ENCODE measurements around the gene ACER2. TPM values are rescaled to one million over a fixed set of nuclear protein-coding genes. Genes with fewer than 3 reads are reported as not detected.

The ACER2 gene
- total and polyA plus RNA-seq, 11 donors, result 0.95 to 4.5 (median 3.7) TPM

- peaks cover 0 to 18% (median 0%) of the 10 kb centered on the region in 12 donors for H3K4me1 ChIP-seq
- H3K9me3 ChIP-seq, result no peaks in the 10 kb centered on the region
- H3K27ac ChIP-seq, result peak overlapping the region in 4 of 12 donors; percentile 7 to 39 (median 20)
- peaks cover 0 to 68% (median 22%) of the 10 kb centered on the region in 9 donors for H3K36me3 ChIP-seq
- intact Hi-C loops (cut with DNase I), result no loop called here
- TF ChIP-seq POLR2A (IDR thresholded peaks at IDR 0.05) (no peak), CTCF (IDR thresholded peaks at IDR 0.05) (no peak)
- peak in 2 of 4 donors; percentile 58 to 59 for ATAC-seq
- 84 to 90% (median 87%) methylated on average over 5 of the region's 5 CpGs for WGBS, 4 donors
- no peak for DNase-seq
- no peaks in the 10 kb centered on the region for H3K27me3 ChIP-seq
- peak overlapping the region in 1 of 12 donors; percentile 41 for H3K4me3 ChIP-seq
Observed at GRCh38 chr9:19440823-19441580, 32.2 kb downstream of the ACER2 start.

- no peaks in the 10 kb centered on the region for H3K9me3 ChIP-seq
- peak overlapping the region in 5 of 12 donors; percentile 7 to 39 (median 16) for H3K27ac ChIP-seq
- WGBS, 4 donors, result 56 to 60% (median 57%) methylated on average over 4 of the region's 4 CpGs
- H3K27me3 ChIP-seq, result no peaks in the 10 kb centered on the region
- TF ChIP-seq POLR2A (IDR thresholded peaks at IDR 0.05) (no peak), CTCF (IDR thresholded peaks at IDR 0.05) (no peak)
- intact Hi-C loops (cut with DNase I), result no loop called here
- peak in 1 of 4 donors; percentile 32 for ATAC-seq
- peaks cover 0 to 18% (median 0%) of the 10 kb centered on the region in 12 donors for H3K4me1 ChIP-seq
- H3K36me3 ChIP-seq, result peaks cover 0 to 71% (median 29%) of the 10 kb centered on the region in 9 donors
- peak overlapping the region in 2 of 12 donors; percentile 30 to 41 for H3K4me3 ChIP-seq
- no peak for DNase-seq
Observed at GRCh38 chr9:19441730-19442129, 32.9 kb downstream of the ACER2 start.

DNA sequence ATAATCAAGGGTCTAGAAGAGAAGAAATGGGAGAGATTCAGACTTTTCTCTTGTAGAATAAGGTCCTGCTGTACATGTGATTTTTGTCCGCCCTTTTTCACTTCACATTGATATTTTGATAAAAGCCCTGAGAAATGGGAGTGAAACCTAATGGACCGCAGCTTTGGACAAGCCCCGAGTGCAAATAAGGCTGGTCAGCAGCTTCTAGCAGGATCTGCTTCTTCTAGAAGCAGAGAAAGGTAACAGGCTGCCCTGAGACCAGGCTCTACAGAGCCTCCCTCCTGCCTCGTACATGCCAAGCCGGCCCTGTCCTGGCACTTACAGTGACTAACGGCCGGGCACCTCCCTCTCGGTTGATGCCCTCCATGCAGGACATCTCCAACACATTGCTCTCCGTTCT is 33.4 kb downstream of the ACER2 start:
- ATAC-seq, result no peak
- 93 to 96% (median 94%) methylated on average over 9 of the region's 9 CpGs for WGBS, 4 donors

More for the DNA sequence above, 33.4 kb downstream of the ACER2 start:
- Histone ChIP-seq H3K9me3 (no peaks in the 10 kb centered on the region), H3K27me3 (no peaks in the 10 kb centered on the region), H3K27ac (peak overlapping the region in 4 of 12 donors; percentile 7 to 39 (median 15)), H3K4me1 (peaks cover 0 to 18% (median 0%) of the 10 kb centered on the region in 12 donors), H3K4me3 (no peak overlapping the region), H3K36me3 (peaks cover 0 to 71% (median 31%) of the 10 kb centered on the region in 9 donors)
- no peak for DNase-seq
- TF ChIP-seq CTCF (IDR thresholded peaks at IDR 0.05) (no peak), POLR2A (IDR thresholded peaks at IDR 0.05) (no peak)
- intact Hi-C loops (cut with DNase I), result no loop called here
